Measurements from ENCODE around the gene DMD. TPM values are rescaled to one million over a fixed set of nuclear protein-coding genes. Genes with fewer than 3 reads are reported as not detected.

Gene DMD
- 0.02 to 0.10 TPM (median 0.03 TPM) in 3 of 5 replicates, not detected in the others for total RNA-seq (2022; extraction: Qiagen RNA extraction)

GRCh38 chrX:33211356-33212260, at the start of gene DMD:
DMD (minus strand) TSS chrX:33211549; CDS start chrX:33211312, 237 bp downstream.

GRCh38 chrX:31071725-31072124, 2139.6 kb downstream of the DMD start, which contains the start of gene FTHL17:
FTHL17 (minus strand) TSS chrX:31072041; CDS start chrX:31071953, 88 bp downstream.

All from A549 treated with AZD2906 at 1 μM for 4 hours (cell line).